Measurements from ENCODE around the gene CDH4. TPM values are rescaled to one million over a fixed set of nuclear protein-coding genes. Genes with fewer than 3 reads are reported as not detected.

Gene CDH4
- total and polyA plus RNA-seq, 2 of the 13 experiments (the other 11 are each of a cell fraction or from before 2014, with no cell fraction given), result not detected

- peak; percentile 15; the same call in 1 of the 2 replicates for TF ChIP-seq PATZ1 (CRISPR knock-in tag; IDR thresholded peaks at IDR 0.05)
- peak; percentile 61; the same call in 1 of the 2 replicates for TF ChIP-seq HNF4G (IDR thresholded peaks at IDR 0.05; ENCODE audit: borderline replicate concordance, low read depth, low read length)
- no peak; the same call in 1 of the 2 replicates for TF ChIP-seq HNF4G (CRISPR knock-in tag; IDR thresholded peaks at IDR 0.05; ENCODE audit: borderline replicate concordance, low read depth)
- TF ChIP-seq AHDC1 (CRISPR knock-in tag; IDR thresholded peaks at IDR 0.05; ENCODE audit: borderline replicate concordance), result 0 out of 2 replicates have a peak, but pooled peaks have one; percentile 18
These were observed 315.1 kb downstream of the CDH4 start (continued) for GRCh38 chr20:61567204-61567603.

- FAIRE-seq, result no peak
- peaks cover 12% of the 10 kb centered on the region for H3K4me1 ChIP-seq (ENCODE audit: insufficient read depth, low read length)
- no peak overlapping the region for H3K4me3 ChIP-seq (replicated peaks in 1 of 3; ENCODE audit: insufficient read depth in 1 of 3, low read depth in 2 of 3, low read length in 3 of 3)
- H2AFZ ChIP-seq (ENCODE audit: low read length), result no peak overlapping the region
- in situ Hi-C loops (cut with HindIII; ENCODE audit: extremely low pct_ligation_motif_present, low pct_unique_long_range_greater_than_20kb) (no loop called here), intact Hi-C loops (cut with micrococcal nuclease; ENCODE audit: unreplicated experiment) (no loop called here)
- no peak for ATAC-seq
- H3K9ac ChIP-seq (ENCODE audit: insufficient read depth, low read depth, low read length), result no peak overlapping the region
- no TSS peak for BruUV-seq (replicated peaks)
- CTCF ChIA-PET (ENCODE audit: low intra/inter-chr PET ratio, low total read pairs), result no interaction called here
- TF ChIP-seq ISL2 (CRISPR knock-in tag; IDR thresholded peaks at IDR 0.05), result no peak
- no peak overlapping the region for H3K27ac ChIP-seq (ENCODE audit: extremely low read length, insufficient read depth, low read length)
- DNase-seq (ENCODE audit: low spot score), result no peak
- H3K4me2 ChIP-seq (ENCODE audit: low read depth, low read length), result no peak overlapping the region
- H3K79me2 ChIP-seq (ENCODE audit: insufficient read depth, low read length), result no peaks in the 10 kb centered on the region
- 42% methylated on average over 10 of the region's 10 CpGs for whole genome bisulfite sequencing (ENCODE audit: low lambda C conversion rate)
- no peaks in the 10 kb centered on the region for H4K20me1 ChIP-seq (ENCODE audit: insufficient read depth, low read length)
- no peaks in the 10 kb centered on the region for H3K36me3 ChIP-seq (replicated peaks in 1 of 2; ENCODE audit: control insufficient read depth in 1 of 2, insufficient read depth in 2 of 2, low read length in 2 of 2)
- H3K9me3 ChIP-seq (ENCODE audit: low read length), result no peaks in the 10 kb centered on the region
- H3K27me3 ChIP-seq (ENCODE audit: control insufficient read depth in 1 of 2, insufficient read depth in 2 of 2, low read length in 2 of 2), result peaks cover 0 to 38% of the 10 kb centered on the region in 2 experiments; a peak in 3 of 5 replicates
- POLR2A ChIA-PET, result no interaction called here
These were observed 317.8 kb downstream of the CDH4 start for GRCh38 chr20:61569825-61570224.

All from HepG2 (cell line).